Testis (tissue), 3 donors: ENCODE data around the gene MRPS7. TPM values are rescaled to one million over a fixed set of nuclear protein-coding genes. Genes with fewer than 3 reads are reported as not detected.
"Not testable (repeated sequence)": the region's sequence is repeated elsewhere in the genome, so short reads cannot be mapped to it uniquely, and the experiment has no call there.

ENCODE experiments used
- DNase-seq: peaks from one replicate; pipeline ENCODE4 v3.0.0-alpha.2; 2019
- H3K27ac ChIP-seq, 2 donors: fragments of 200-600 bp; sonication (generic); one replicate each; pipeline ENCODE4 v1.5.1; 2019
- H3K27me3 ChIP-seq: fragments of 200-600 bp; sonication (generic); one replicate; pipeline ENCODE4 v1.5.1; 2019
- H3K36me3 ChIP-seq: fragments of 200-600 bp; sonication (generic); one replicate; pipeline ENCODE4 v1.5.1; 2017; ENCODE audit warnings: low read depth; ENCODE audit errors: missing control alignments
- H3K4me1 ChIP-seq: fragments of 200-600 bp; sonication (generic); one replicate; pipeline ENCODE4 v1.5.1; 2019
- H3K4me3 ChIP-seq, 2 donors: fragments of 200-600 bp; sonication (generic); one replicate each; pipeline ENCODE4 v1.5.1; 2017 to 2019
- H3K9me3 ChIP-seq: fragments of 200-600 bp; sonication (generic); one replicate; pipeline ENCODE4 v1.5.1; 2017
- POLR2A ChIP-seq: fragments of 450-650 bp; IDR thresholded peaks from one replicate; pipeline ENCODE4 v1.6.1; 2017; ENCODE audit warnings: antibody characterized with exemption, mild to moderate bottlenecking, moderate library complexity
- WGBS, 2 donors: methylation state at CpG; one replicate each; pipeline ENCODE4 v1.1.5; 2018; 5-methylcytosine and 5-hydroxymethylcytosine counted together
- intact Hi-C: fragments of 100-400 bp; cut with DNase I; formaldehyde crosslinking; loops from one replicate; pipeline ENCODE4 v1.15.1; 2023; ENCODE audit warnings: low total_unique reads
- polyA plus RNA-seq: library from polyadenylated mRNA; stranded (reverse); fragments of 350-450 nt; fragmentation: Illumina TruSeq; extraction: RNeasy Lipid Tissue Mini Kit (QIAGEN cat#74804); gene quantifications from one replicate; pipeline ENCODE4 v1.2.3, GENCODE V29; 2014; ENCODE audit warnings: low read depth, low replicate concordance; ENCODE audit not compliant: insufficient read depth
- total RNA-seq, 2 donors: library from RNA; depleted of rRNA; stranded (reverse); fragments of >200 nt; gene quantifications; one replicate each; pipeline ENCODE4 v1.2.3, GENCODE V29; 2016
- TF ChIP-seq, protein P1 (sequence below), 3 experiments: fragments of 450-650 bp in 2 of 3; fragments of 200-600 bp in 1 of 3; sonication (generic) in 1 of 3; IDR thresholded peaks; one replicate each; pipeline ENCODE4 v1.5.1; 2016 to 2019; ENCODE audit warnings: antibody characterized with exemption in 3 of 3, mild to moderate bottlenecking in 2 of 3, moderate library complexity in 1 of 3

MRPS7 gene
- total and polyA plus RNA-seq, 3 donors from 2014 or later: 53.3 to 83.5 (median 72.9) TPM

GRCh38 chr17:75245011-75245410 lies 16.7 kb upstream of the MRPS7 start:
- peaks cover 2% of the 10 kb centered on the region for H3K36me3 ChIP-seq

GRCh38 chr17:75246404-75246803 lies 15.3 kb upstream of the MRPS7 start:
- Histone ChIP-seq H3K36me3 (peaks cover 2% of the 10 kb centered on the region), H3K4me3 (no peak overlapping the region), H3K4me1 (no peaks in the 10 kb centered on the region), H3K27me3 (no peaks in the 10 kb centered on the region), H3K9me3 (no peaks in the 10 kb centered on the region), H3K27ac (no peak overlapping the region)
- no peak for DNase-seq
- 89 to 93% methylated on average over 1 to 12 of the region's 12 CpGs for WGBS, 2 donors
- intact Hi-C loops: no loop called here
- TF ChIP-seq POLR2A: no peak
- TF ChIP-seq, protein P1, sequence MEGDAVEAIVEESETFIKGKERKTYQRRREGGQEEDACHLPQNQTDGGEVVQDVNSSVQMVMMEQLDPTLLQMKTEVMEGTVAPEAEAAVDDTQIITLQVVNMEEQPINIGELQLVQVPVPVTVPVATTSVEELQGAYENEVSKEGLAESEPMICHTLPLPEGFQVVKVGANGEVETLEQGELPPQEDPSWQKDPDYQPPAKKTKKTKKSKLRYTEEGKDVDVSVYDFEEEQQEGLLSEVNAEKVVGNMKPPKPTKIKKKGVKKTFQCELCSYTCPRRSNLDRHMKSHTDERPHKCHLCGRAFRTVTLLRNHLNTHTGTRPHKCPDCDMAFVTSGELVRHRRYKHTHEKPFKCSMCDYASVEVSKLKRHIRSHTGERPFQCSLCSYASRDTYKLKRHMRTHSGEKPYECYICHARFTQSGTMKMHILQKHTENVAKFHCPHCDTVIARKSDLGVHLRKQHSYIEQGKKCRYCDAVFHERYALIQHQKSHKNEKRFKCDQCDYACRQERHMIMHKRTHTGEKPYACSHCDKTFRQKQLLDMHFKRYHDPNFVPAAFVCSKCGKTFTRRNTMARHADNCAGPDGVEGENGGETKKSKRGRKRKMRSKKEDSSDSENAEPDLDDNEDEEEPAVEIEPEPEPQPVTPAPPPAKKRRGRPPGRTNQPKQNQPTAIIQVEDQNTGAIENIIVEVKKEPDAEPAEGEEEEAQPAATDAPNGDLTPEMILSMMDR (IDR thresholded peaks at IDR 0.05): no peak

More at GRCh38 chr17:75245011-75245410, 16.7 kb upstream of the MRPS7 start:
- Histone ChIP-seq H3K27ac (no peak overlapping the region), H3K4me3 (no peak overlapping the region), H3K4me1 (peaks cover 10% of the 10 kb centered on the region), H3K9me3 (no peaks in the 10 kb centered on the region), H3K27me3 (no peaks in the 10 kb centered on the region)
- intact Hi-C loops: no loop called here
- no peak for DNase-seq
- no peak for TF ChIP-seq POLR2A
- TF ChIP-seq, protein P1 (IDR thresholded peaks at IDR 0.05): no peak
- 88 to 90% methylated on average over 6 of the region's 6 CpGs for WGBS, 2 donors

DNA sequence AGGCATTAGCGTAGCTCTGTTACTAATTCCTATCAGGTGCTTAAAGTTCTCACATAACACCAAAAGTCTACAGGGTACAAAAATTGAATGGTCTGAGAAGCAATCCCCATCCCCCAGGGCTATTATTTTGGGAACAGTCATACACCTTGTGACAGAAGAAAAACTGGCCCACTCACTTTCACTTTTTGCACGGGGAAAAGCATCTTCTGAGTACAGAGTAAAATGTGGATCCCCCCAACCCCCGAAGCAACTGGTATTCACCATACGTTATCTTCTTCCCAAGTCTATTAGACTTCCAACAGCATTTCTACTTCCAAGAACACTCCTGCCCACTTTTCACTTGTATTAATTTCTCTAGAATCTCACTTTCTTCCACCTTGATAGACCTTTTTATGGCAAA lies 12.1 kb upstream of the MRPS7 start:
- no peaks in the 10 kb centered on the region for H3K4me1 ChIP-seq
- H3K27ac ChIP-seq: no peak overlapping the region
- H3K27me3 ChIP-seq: no peaks in the 10 kb centered on the region
- H3K4me3 ChIP-seq: no peak overlapping the region
- H3K9me3 ChIP-seq: no peaks in the 10 kb centered on the region
- WGBS, 2 donors: 67 to 75% methylated on average over 4 of the region's 4 CpGs
- TF ChIP-seq, protein P1 (IDR thresholded peaks at IDR 0.05): no peak
- no peak for TF ChIP-seq POLR2A
- H3K36me3 ChIP-seq: no peaks in the 10 kb centered on the region
- intact Hi-C loops: no loop called here
- DNase-seq: no peak

DNA sequence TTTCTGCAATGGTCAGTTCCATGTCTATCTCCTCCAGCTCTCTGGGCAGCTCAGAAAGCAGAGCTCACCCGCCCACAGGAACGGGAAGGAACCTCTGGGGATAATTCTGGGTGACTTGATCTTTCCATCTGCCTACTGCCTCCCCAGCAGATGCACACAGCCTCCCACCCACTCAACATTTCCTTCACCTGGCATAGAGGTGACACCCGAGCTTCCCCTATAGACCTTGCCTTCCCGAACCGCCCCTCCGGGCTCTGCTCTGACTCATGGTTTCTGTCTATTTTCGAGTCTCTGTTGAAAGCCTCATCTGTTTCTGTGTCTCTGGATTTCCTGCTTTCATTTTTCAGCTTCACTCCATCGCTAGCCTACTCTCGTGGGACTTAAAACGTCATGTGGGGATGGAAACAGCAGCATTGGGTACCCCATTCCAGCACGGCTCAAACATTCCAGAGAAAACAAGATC lies 11.6 kb upstream of the MRPS7 start:
- H3K9me3 ChIP-seq: no peaks in the 10 kb centered on the region
- WGBS, 2 donors: 54 to 64% methylated on average over 11 of the region's 11 CpGs
- no peak overlapping the region for H3K4me3 ChIP-seq
- H3K27me3 ChIP-seq: no peaks in the 10 kb centered on the region
- no peak for DNase-seq
- no peaks in the 10 kb centered on the region for H3K4me1 ChIP-seq
- no peaks in the 10 kb centered on the region for H3K36me3 ChIP-seq
- intact Hi-C loops: no loop called here
- TF ChIP-seq, protein P1 (IDR thresholded peaks at IDR 0.05): no peak
- TF ChIP-seq POLR2A: no peak
- H3K27ac ChIP-seq: peak overlapping the region in 1 of 2 donors; percentile 53

DNA sequence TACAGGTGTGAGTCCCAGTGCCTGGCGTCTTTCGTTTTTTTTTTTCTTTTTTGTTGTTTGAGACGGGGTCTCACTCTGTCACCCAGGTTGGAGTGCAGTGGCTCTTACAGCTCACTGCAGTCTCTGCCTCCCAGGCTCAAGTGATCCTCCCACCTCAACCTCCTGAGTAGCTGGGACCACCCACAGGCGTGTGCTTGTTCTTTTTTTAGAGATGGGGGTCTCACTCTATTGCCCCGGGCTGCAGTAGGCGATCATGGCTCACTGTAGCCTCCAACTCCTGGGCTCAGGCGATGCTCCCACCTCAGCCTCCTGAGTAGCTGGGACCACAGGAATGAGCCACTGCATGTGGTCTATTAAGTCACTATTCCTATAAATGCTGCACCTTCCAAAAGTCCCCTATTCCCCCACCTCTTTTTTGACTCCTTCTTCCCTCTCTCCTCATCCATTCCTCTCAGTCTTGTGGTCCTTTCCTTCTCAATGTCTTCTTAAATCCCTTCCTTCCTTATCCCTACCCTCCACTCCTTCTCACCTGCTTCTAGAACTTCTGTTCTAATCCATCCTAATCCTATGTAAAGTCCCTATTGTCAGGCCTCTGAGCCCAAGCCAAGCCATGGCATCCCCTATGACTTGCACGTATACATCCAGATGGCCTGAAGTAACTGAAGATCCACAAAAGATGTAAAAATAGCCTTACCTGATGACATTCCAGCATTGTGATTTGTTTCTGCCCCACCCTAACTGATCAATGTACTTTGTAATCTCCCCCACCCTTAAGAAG lies 9.5 kb upstream of the MRPS7 start:
- intact Hi-C loops: no loop called here
- Histone ChIP-seq H3K4me3 (no peak overlapping the region), H3K9me3 (no peaks in the 10 kb centered on the region), H3K27ac (no peak overlapping the region), H3K4me1 (no peaks in the 10 kb centered on the region), H3K36me3 (no peaks in the 10 kb centered on the region), H3K27me3 (no peaks in the 10 kb centered on the region)
- TF ChIP-seq, protein P1 (IDR thresholded peaks at IDR 0.05): no peak
- TF ChIP-seq POLR2A: no peak
- 84 to 92% methylated on average over 6 to 8 of the region's 8 CpGs for WGBS, 2 donors
- DNase-seq: no peak

- intact Hi-C loops, H3K27ac ChIP-seq, H3K27me3 ChIP-seq, H3K4me3 ChIP-seq, DNase-seq, H3K36me3 ChIP-seq, H3K9me3 ChIP-seq: not testable (repeated sequence)
- peaks cover 10% of the 10 kb centered on the region for H3K4me1 ChIP-seq
- WGBS, 2 donors: 83 to 86% methylated on average over 11 of the region's 11 CpGs
These were observed 5.6 kb upstream of the MRPS7 start for GRCh38 chr17:75255954-75256698.

DNA sequence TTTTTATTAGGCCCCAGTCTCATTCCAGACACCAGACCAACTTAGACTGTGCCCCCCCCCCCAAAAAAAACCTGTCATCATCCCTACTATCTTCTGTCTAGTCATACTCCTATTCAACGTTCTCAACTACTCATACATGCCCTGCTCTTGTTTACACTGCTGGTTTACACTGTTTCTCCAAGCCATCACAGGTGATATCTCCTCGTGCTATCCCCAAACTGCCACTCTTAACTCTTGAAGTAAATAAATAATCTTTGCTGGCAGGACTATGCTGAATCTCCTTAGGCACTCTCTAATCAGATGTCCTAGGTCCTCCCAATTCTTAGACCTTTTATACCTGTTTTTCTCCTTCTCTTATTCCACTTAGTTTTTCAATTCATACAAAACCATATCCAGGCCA lies 4.5 kb upstream of the MRPS7 start:
- H3K9me3 ChIP-seq, H3K4me3 ChIP-seq, H3K27me3 ChIP-seq, intact Hi-C loops, H3K36me3 ChIP-seq, DNase-seq, H3K27ac ChIP-seq: not testable (repeated sequence)
- H3K4me1 ChIP-seq: peaks cover 10% of the 10 kb centered on the region
- 69 to 72% methylated on average over 2 of the region's 2 CpGs for WGBS, 2 donors
